ENCODE data around the gene CYB561.

GRCh38 chr17:63477480-63478440 lies 31.7 kb upstream of the CYB561 start:
- TF ChIP-seq, protein P1, sequence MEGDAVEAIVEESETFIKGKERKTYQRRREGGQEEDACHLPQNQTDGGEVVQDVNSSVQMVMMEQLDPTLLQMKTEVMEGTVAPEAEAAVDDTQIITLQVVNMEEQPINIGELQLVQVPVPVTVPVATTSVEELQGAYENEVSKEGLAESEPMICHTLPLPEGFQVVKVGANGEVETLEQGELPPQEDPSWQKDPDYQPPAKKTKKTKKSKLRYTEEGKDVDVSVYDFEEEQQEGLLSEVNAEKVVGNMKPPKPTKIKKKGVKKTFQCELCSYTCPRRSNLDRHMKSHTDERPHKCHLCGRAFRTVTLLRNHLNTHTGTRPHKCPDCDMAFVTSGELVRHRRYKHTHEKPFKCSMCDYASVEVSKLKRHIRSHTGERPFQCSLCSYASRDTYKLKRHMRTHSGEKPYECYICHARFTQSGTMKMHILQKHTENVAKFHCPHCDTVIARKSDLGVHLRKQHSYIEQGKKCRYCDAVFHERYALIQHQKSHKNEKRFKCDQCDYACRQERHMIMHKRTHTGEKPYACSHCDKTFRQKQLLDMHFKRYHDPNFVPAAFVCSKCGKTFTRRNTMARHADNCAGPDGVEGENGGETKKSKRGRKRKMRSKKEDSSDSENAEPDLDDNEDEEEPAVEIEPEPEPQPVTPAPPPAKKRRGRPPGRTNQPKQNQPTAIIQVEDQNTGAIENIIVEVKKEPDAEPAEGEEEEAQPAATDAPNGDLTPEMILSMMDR (conservative IDR thresholded peaks at IDR 0.05; ENCODE audit: low read depth in 2 of 2): no peak
- TF ChIP-seq EZH2 (IDR thresholded peaks at IDR 0.05; ENCODE audit: low read depth, unreplicated experiment) (no peak), EZH2phosphoT487 (IDR thresholded peaks at IDR 0.05; ENCODE audit: unreplicated experiment) (no peak), POLR2AphosphoS5 (IDR thresholded peaks at IDR 0.05; ENCODE audit: low read depth) (peak; percentile 74), JUNB (IDR thresholded peaks at IDR 0.05; ENCODE audit: unreplicated experiment) (no peak), ZNF462 (CRISPR knock-in tag; IDR thresholded peaks at IDR 0.05) (no peak), CREB1 (CRISPR knock-in tag; IDR thresholded peaks at IDR 0.05; ENCODE audit: low read depth) (no peak), NANOG (IDR thresholded peaks at IDR 0.05; ENCODE audit: borderline replicate concordance) (no peak), ZNF114 (CRISPR knock-in tag; IDR thresholded peaks at IDR 0.05) (no peak), ETS1 (IDR thresholded peaks at IDR 0.05) (no peak)
- TF ChIP-seq, protein P2, sequence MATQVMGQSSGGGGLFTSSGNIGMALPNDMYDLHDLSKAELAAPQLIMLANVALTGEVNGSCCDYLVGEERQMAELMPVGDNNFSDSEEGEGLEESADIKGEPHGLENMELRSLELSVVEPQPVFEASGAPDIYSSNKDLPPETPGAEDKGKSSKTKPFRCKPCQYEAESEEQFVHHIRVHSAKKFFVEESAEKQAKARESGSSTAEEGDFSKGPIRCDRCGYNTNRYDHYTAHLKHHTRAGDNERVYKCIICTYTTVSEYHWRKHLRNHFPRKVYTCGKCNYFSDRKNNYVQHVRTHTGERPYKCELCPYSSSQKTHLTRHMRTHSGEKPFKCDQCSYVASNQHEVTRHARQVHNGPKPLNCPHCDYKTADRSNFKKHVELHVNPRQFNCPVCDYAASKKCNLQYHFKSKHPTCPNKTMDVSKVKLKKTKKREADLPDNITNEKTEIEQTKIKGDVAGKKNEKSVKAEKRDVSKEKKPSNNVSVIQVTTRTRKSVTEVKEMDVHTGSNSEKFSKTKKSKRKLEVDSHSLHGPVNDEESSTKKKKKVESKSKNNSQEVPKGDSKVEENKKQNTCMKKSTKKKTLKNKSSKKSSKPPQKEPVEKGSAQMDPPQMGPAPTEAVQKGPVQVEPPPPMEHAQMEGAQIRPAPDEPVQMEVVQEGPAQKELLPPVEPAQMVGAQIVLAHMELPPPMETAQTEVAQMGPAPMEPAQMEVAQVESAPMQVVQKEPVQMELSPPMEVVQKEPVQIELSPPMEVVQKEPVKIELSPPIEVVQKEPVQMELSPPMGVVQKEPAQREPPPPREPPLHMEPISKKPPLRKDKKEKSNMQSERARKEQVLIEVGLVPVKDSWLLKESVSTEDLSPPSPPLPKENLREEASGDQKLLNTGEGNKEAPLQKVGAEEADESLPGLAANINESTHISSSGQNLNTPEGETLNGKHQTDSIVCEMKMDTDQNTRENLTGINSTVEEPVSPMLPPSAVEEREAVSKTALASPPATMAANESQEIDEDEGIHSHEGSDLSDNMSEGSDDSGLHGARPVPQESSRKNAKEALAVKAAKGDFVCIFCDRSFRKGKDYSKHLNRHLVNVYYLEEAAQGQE (IDR thresholded peaks at IDR 0.05; ENCODE audit: unreplicated experiment): no peak

All from GM23338 (cell line).